Body of pancreas (tissue), 4 donors: ENCODE measurements around the gene CISD3. TPM values are rescaled to one million over a fixed set of nuclear protein-coding genes. Genes with fewer than 3 reads are reported as not detected.
A peak's percentile ranks its signal among the peaks of the same experiment; 100 is the strongest.

Experiments
- ATAC-seq: fragments of 150-250 bp; one replicate; pipeline ENCODE4 v1.9.1; 2016
- DNase-seq, 4 donors: peaks; one replicate each; pipeline ENCODE4 v3.0.0-alpha.2; 2019
- H3K27ac ChIP-seq, 4 donors: fragments of 200-600 bp; sonication (generic); 1 replicate in 3 of 4; 2 replicates in 1 of 4; pipeline versions ENCODE4 v1.5.1 to v1.6.1; 2016 to 2019; ENCODE audit warnings: mild to moderate bottlenecking in 1 of 4, mixed read lengths in 1 of 4, moderate library complexity in 1 of 4
- H3K27me3 ChIP-seq, 2 donors: fragments of 200-600 bp; sonication (generic); one replicate each; pipeline ENCODE4 v1.6.0; 2016; ENCODE audit warnings: mild to moderate bottlenecking in 1 of 2
- H3K36me3 ChIP-seq, 2 donors: fragments of 200-600 bp; sonication (generic); replicated peaks in 1 of 2; 2 replicates each; pipeline ENCODE4 v1.5.1; 2016; ENCODE audit warnings: low read depth in 2 of 2; ENCODE audit not compliant: insufficient read depth in 1 of 2
- H3K4me1 ChIP-seq: fragments of 200-600 bp; sonication (generic); one replicate; pipeline ENCODE4 v1.6.0; 2016
- H3K4me3 ChIP-seq, 2 donors: fragments of 200-600 bp; sonication (generic); 1 replicate in 1 of 2; 2 replicates in 1 of 2; pipeline ENCODE4 v1.5.1; 2016 to 2019
- H3K9me3 ChIP-seq, 3 donors: fragments of 200-600 bp; sonication (generic); 1 replicate in 2 of 3; 2 replicates in 1 of 3; pipeline ENCODE4 v1.5.1; 2016
- POLR2A ChIP-seq, 3 donors: fragments of 450-650 bp; IDR thresholded peaks; one replicate each; pipeline ENCODE4 v1.6.1; 2016; ENCODE audit warnings: antibody characterized with exemption in 3 of 3, mild to moderate bottlenecking in 2 of 3
- WGBS, 2 donors: methylation state at CpG; one replicate each; pipeline ENCODE4 v1.1.5; 2017; 5-methylcytosine and 5-hydroxymethylcytosine counted together
- intact Hi-C: fragments of 100-400 bp; cut with DNase I; formaldehyde crosslinking; loops from one replicate; pipeline ENCODE4 v1.15.1; 2023
- total RNA-seq, 2 donors: library from RNA; depleted of rRNA; stranded (reverse); fragments of >200 nt; gene quantifications; one replicate each; pipeline ENCODE4 v1.1.0, GENCODE V29; 2016
- TF ChIP-seq, protein P1 (sequence below), 7 experiments: fragments of 450-650 bp in 4 of 7; fragments of 200-600 bp in 3 of 7; sonication (generic) in 3 of 7; IDR thresholded peaks; one replicate each; pipeline ENCODE4 v1.5.1; 2016 to 2019; ENCODE audit warnings: antibody characterized with exemption in 7 of 7

CISD3 gene
- total RNA-seq, 2 donors from 2014 or later, result 11.2 TPM

GRCh38 chr17:38719943-38720641 lies 10.0 kb upstream of the CISD3 start:
- Histone ChIP-seq H3K4me3 (no peak overlapping the region), H3K4me1 (peaks cover 11% of the 10 kb centered on the region), H3K36me3 (peaks cover 0 to 6% of the 10 kb centered on the region in 2 donors), H3K27ac (no peak overlapping the region), H3K27me3 (no peaks in the 10 kb centered on the region), H3K9me3 (no peaks in the 10 kb centered on the region)
- intact Hi-C loops, result no loop called here
- DNase-seq (no peak), ATAC-seq (no peak)
- TF ChIP-seq, protein P1, sequence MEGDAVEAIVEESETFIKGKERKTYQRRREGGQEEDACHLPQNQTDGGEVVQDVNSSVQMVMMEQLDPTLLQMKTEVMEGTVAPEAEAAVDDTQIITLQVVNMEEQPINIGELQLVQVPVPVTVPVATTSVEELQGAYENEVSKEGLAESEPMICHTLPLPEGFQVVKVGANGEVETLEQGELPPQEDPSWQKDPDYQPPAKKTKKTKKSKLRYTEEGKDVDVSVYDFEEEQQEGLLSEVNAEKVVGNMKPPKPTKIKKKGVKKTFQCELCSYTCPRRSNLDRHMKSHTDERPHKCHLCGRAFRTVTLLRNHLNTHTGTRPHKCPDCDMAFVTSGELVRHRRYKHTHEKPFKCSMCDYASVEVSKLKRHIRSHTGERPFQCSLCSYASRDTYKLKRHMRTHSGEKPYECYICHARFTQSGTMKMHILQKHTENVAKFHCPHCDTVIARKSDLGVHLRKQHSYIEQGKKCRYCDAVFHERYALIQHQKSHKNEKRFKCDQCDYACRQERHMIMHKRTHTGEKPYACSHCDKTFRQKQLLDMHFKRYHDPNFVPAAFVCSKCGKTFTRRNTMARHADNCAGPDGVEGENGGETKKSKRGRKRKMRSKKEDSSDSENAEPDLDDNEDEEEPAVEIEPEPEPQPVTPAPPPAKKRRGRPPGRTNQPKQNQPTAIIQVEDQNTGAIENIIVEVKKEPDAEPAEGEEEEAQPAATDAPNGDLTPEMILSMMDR (IDR thresholded peaks at IDR 0.05), result no peak
- 73 to 78% methylated on average over 27 to 34 of the region's 39 CpGs for WGBS, 2 donors

DNA sequence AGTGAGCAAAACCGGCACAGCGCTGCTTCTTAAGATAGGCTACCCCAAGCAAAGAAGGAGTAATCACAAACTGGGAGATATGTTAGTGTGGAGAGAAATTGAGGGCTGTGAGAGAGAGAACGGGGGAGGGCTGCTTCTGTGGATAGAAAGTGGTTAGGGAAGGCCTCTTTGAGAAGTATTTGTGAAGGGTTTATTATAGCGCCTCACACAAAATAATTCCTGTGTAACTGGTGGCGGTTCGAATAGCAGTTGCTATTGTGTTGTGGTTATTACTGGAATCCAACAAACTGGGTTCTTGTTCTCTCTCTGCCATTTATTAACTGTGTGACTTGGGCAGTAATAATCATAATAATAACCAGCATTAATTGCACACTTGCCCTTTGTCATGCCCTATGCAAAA lies 9.2 kb upstream of the CISD3 start:
- ATAC-seq, result no peak
- Histone ChIP-seq H3K27me3 (no peaks in the 10 kb centered on the region), H3K27ac (no peak overlapping the region), H3K4me1 (peaks cover 11% of the 10 kb centered on the region), H3K4me3 (no peak overlapping the region), H3K36me3 (peaks cover 0 to 3% of the 10 kb centered on the region in 2 donors), H3K9me3 (no peaks in the 10 kb centered on the region)
- TF ChIP-seq, protein P1 (IDR thresholded peaks at IDR 0.05), result no peak
- TF ChIP-seq POLR2A (IDR thresholded peaks at IDR 0.05), result no peak
- no peak for DNase-seq
- intact Hi-C loops, result no loop called here
- 80 to 84% methylated on average over 6 of the region's 6 CpGs for WGBS, 2 donors

GRCh38 chr17:38721802-38722201 lies 8.3 kb upstream of the CISD3 start:
- Histone ChIP-seq H3K4me1 (peaks cover 11% of the 10 kb centered on the region), H3K4me3 (no peak overlapping the region), H3K27ac (no peak overlapping the region), H3K36me3 (peaks cover 0 to 3% of the 10 kb centered on the region in 2 donors), H3K27me3 (no peaks in the 10 kb centered on the region), H3K9me3 (no peaks in the 10 kb centered on the region)
- 91% methylated on average over 16 of the region's 16 CpGs; no CpG with 5 or more reads in 1 of the 2 donors for WGBS, 2 donors
- intact Hi-C loops, result no loop called here
- no peak for DNase-seq
- ATAC-seq, result no peak
- TF ChIP-seq, protein P1 (IDR thresholded peaks at IDR 0.05), result no peak
- TF ChIP-seq POLR2A (IDR thresholded peaks at IDR 0.05), result no peak

DNA sequence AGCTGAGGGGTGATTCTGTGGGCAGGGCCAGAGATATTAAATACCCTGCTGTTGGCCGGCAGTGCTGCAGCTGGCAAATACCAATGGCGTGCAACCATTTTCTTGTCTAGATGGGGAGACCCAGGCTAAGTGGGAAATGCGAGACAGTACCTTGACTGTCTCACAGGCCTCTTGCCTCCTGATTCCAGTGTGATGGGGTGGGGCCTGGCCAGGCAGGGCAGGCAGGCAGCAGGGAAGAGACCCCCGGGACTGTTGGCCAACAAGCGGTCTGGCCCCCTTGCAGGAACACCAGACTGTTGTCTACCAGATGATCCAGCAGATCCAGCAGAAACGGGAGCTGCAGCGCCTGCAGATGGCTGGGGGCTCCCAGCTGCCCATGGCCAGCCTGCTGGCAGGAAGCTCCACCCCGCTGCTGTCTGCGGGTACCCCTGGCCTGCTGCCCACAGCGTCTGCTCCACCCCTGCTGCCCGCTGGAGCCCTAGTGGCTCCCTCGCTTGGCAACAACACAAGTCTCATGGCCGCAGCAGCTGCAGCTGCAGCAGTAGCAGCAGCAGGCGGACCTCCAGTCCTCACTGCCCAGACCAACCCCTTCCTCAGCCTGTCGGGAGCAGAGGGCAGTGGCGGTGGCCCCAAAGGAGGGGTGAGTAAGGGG lies 5.7 kb upstream of the CISD3 start:
- no peaks in the 10 kb centered on the region for H3K9me3 ChIP-seq
- intact Hi-C loops, result no loop called here
- WGBS, 2 donors, result 54 to 80% methylated on average over 2 to 15 of the region's 16 CpGs
- H3K4me1 ChIP-seq, result peaks cover 6% of the 10 kb centered on the region
- no peak overlapping the region for H3K4me3 ChIP-seq
- no peaks in the 10 kb centered on the region for H3K27me3 ChIP-seq
- peaks cover 0 to 3% of the 10 kb centered on the region in 2 donors for H3K36me3 ChIP-seq
- DNase-seq, result peak in 3 of 4 donors; percentile 67 to 78 (median 78)
- H3K27ac ChIP-seq, result no peak overlapping the region
- no peak for TF ChIP-seq POLR2A (IDR thresholded peaks at IDR 0.05)
- TF ChIP-seq, protein P1 (IDR thresholded peaks at IDR 0.05), result no peak
- ATAC-seq, result no peak
